Transverse colon (tissue), 4 donors: ENCODE measurements around the gene ZBTB45. TPM values are rescaled to one million over a fixed set of nuclear protein-coding genes. Genes with fewer than 3 reads are reported as not detected.

Experiments used
- DNase-seq: peaks from one replicate; pipeline ENCODE4 v3.0.0-alpha.2; 2019
- H3K27ac ChIP-seq, 4 donors: fragments of 200-600 bp; sonication (generic); 2 replicates each; pipeline ENCODE4 v1.5.1; 2016 to 2018; ENCODE audit warnings: inconsistent platforms in 4 of 4
- H3K27me3 ChIP-seq: fragments of 200-600 bp; sonication (generic); 2 replicates; pipeline ENCODE4 v1.5.1; 2017; ENCODE audit warnings: inconsistent platforms
- H3K36me3 ChIP-seq, 4 donors: fragments of 200-600 bp; sonication (generic); 2 replicates each; pipeline ENCODE4 v1.5.1; 2017 to 2019; ENCODE audit warnings: inconsistent platforms in 4 of 4
- H3K4me1 ChIP-seq, 4 donors: fragments of 200-600 bp; sonication (generic); 2 replicates each; pipeline ENCODE4 v1.5.1; 2017 to 2020; ENCODE audit warnings: inconsistent platforms in 4 of 4
- H3K4me3 ChIP-seq, 4 donors: fragments of 200-600 bp; sonication (generic); 1 replicate in 1 of 4; 2 replicates in 3 of 4; pipeline versions ENCODE4 v1.5.1 to v1.6.1; 2017 to 2019; ENCODE audit warnings: inconsistent platforms in 4 of 4
- H3K9me3 ChIP-seq, 2 donors: fragments of 200-600 bp; sonication (generic); 2 replicates each; pipeline ENCODE4 v1.5.1; 2017 to 2019; ENCODE audit warnings: inconsistent platforms in 2 of 2
- CTCF ChIP-seq, 5 experiments: fragments of 200-600 bp in 3 of 5; fragments of 450-650 bp in 2 of 5; sonication (generic) in 3 of 5; IDR thresholded peaks; 1 replicate in 2 of 5; 2 replicates in 3 of 5; pipeline ENCODE4 v1.5.1; 2016 to 2017; ENCODE audit warnings: antibody characterized with exemption in 5 of 5, inconsistent platforms in 3 of 5, mild to moderate bottlenecking in 2 of 5, moderate library complexity in 1 of 5
- EP300 ChIP-seq: sonication (generic); formaldehyde crosslinking; IDR thresholded peaks from one replicate; pipeline ENCODE4 v1.6.1; 2017; ENCODE audit warnings: antibody characterized with exemption, low read depth
- POLR2A ChIP-seq: fragments of 450-650 bp; IDR thresholded peaks from one replicate; pipeline ENCODE4 v1.6.1; 2016; ENCODE audit warnings: antibody characterized with exemption, mild to moderate bottlenecking, moderate library complexity
- POLR2AphosphoS5 ChIP-seq, 3 donors: sonication (generic); formaldehyde crosslinking; IDR thresholded peaks; one replicate each; pipeline ENCODE4 v1.6.1; 2016; ENCODE audit warnings: antibody characterized with exemption in 3 of 3
- whole genome bisulfite sequencing, 2 donors: methylation state at CpG; one replicate each; pipeline ENCODE4 v1.1.5; 2018; ENCODE audit warnings: low coverage in 1 of 2; 5-methylcytosine and 5-hydroxymethylcytosine counted together
- in situ Hi-C, 4 donors: fragments of 200-750 bp; cut with MboI; loops; one replicate each; pipeline versions ENCODE4 v1.15.0 to v1.15.1; 2017; ENCODE audit warnings: low sequenced_read_pairs in 3 of 4, low pct_ligation_motif_present in 1 of 4, low pct_unique_long_range_greater_than_20kb in 1 of 4
- intact Hi-C: fragments of 100-400 bp; cut with DNase I; formaldehyde crosslinking; loops from one replicate; pipeline ENCODE4 v1.15.1; 2023; ENCODE audit warnings: low total_unique reads
- total RNA-seq, 4 donors: library from RNA; depleted of rRNA; stranded (reverse); fragments of >200 nt; gene quantifications; one replicate each; pipeline ENCODE4 v1.1.0, GENCODE V29; 2016

Gene ZBTB45
- total RNA-seq, 4 donors from 2014 or later, result 12.8 to 24.7 (median 18.1) TPM

DNA sequence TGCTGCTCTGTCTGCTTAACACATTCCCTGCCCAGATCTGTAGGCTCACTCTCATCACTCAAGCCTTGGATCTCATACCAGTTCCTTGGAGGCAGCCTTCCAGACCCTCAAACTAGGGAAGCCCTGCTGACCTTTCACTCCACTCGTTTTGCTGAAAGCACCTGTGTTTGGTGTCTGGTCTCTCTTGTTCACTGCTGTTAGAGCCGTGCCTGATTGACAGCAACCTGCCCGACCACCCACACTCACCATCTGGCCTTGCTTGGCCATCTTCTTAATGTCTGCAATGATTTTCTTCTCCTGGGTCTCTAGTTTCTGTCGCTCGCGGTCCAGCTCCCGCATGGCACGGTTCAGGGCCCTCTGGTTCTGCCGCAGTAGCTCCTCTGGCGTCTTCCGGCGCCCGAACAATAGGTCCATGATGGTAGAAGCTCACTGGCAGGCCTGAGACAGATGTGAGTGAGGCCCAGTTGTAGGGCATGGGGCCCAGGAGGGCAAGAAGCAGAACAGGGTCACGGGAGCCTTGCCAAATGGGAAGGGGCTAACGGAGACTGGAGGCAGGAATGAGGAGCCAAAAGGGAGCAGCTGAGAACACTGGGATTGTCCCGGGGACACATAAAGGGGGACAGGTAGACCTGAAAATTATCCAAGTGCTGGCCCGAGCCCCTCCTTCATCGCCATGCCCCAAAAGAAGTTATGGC is 34.3 kb upstream of the ZBTB45 start:
- 0 to 49% methylated on average over 2 to 18 of the region's 18 CpGs for WGBS, 2 donors
- H3K4me1 ChIP-seq, result peaks cover 27 to 38% (median 32%) of the 10 kb centered on the region in 4 donors

GRCh38 chr19:58552655-58553054 is 33.0 kb upstream of the ZBTB45 start:
- in situ Hi-C loops, result no loop called here

More for the DNA sequence above, 34.3 kb upstream of the ZBTB45 start:
- in situ Hi-C loops (no loop called here), intact Hi-C loops (no loop called here)
- no peaks in the 10 kb centered on the region for H3K9me3 ChIP-seq
- no peak for TF ChIP-seq EP300
- TF ChIP-seq POLR2A, result no peak
- TF ChIP-seq POLR2AphosphoS5 (IDR thresholded peaks at IDR 0.05), result no peak
- TF ChIP-seq CTCF (IDR thresholded peaks at IDR 0.05), result no peak
- H3K27me3 ChIP-seq, result no peaks in the 10 kb centered on the region
- H3K36me3 ChIP-seq, result peaks cover 0 to 41% (median 14%) of the 10 kb centered on the region in 4 donors
- H3K4me3 ChIP-seq, result peak overlapping the region; percentile 53 to 87 (median 69)
- DNase-seq, result no peak
- H3K27ac ChIP-seq, result peak overlapping the region; percentile 95 to 100 (median 97)

DNA sequence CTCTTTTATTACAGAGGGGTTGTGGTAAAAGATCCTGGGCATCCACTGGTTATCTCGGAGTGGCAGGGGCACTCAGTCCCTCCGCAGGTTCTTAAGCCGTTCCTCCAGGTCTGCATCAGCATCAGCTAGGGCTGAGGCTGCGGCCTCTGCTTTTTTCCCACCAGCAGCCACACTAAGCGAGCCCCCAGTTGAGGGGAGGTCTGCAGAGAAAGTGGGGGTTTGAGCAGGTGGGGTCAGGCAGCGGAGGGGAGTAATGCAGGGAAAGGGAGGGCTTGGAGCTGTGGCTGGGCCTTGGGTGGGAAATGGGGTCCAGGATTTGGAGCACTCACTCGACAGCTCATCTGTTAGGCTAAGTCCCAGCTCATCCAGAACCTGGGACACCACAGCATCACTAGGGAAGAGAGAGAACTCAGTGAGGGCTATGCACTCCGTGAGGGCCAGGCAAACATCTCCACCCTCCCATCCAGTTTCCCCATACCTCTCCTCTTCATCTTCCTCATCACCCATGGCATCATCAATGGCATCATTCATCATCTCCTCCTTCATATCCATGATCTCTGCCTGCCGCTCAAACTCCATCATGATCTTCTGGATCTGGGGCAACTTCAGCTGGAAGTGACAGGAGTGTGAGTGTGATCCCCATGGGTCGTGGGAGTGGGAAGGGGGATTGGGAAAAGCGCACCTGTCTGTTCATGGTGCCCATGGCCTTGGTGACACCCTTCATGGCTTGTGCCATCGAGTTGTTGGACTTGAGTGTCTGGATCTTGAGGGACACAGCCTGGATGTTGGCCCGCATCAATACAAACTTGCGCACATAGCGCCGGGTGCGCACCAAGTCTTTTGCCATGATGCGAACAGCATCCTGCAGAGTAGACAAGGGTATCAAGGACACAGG is 32.2 kb upstream of the ZBTB45 start:
- in situ Hi-C loops, result no loop called here
- DNase-seq, result no peak
- H3K9me3 ChIP-seq, result no peaks in the 10 kb centered on the region
- WGBS, 2 donors, result 95 to 100% methylated on average over 1 to 18 of the region's 18 CpGs
- intact Hi-C loops, result no loop called here
- TF ChIP-seq POLR2A (no peak), CTCF (IDR thresholded peaks at IDR 0.05) (no peak), POLR2AphosphoS5 (IDR thresholded peaks at IDR 0.05) (peak in 1 of 3 donors; percentile 10)
- H3K4me3 ChIP-seq, result no peak overlapping the region
- peaks cover 22 to 36% (median 28%) of the 10 kb centered on the region in 4 donors for H3K4me1 ChIP-seq
- no peaks in the 10 kb centered on the region for H3K27me3 ChIP-seq
- H3K36me3 ChIP-seq, result peaks cover 0 to 57% (median 24%) of the 10 kb centered on the region in 4 donors
- H3K27ac ChIP-seq, result no peak overlapping the region

More at GRCh38 chr19:58552655-58553054, 33.0 kb upstream of the ZBTB45 start:
- Histone ChIP-seq H3K9me3 (no peaks in the 10 kb centered on the region), H3K27me3 (no peaks in the 10 kb centered on the region), H3K4me1 (peaks cover 27 to 37% (median 31%) of the 10 kb centered on the region in 4 donors), H3K4me3 (no peak overlapping the region), H3K36me3 (peaks cover 0 to 54% (median 23%) of the 10 kb centered on the region in 4 donors), H3K27ac (no peak overlapping the region)
- TF ChIP-seq POLR2A, result no peak
- no peak for TF ChIP-seq EP300
- no peak for TF ChIP-seq POLR2AphosphoS5 (IDR thresholded peaks at IDR 0.05)
- TF ChIP-seq CTCF (IDR thresholded peaks at IDR 0.05), result no peak
- intact Hi-C loops, result no loop called here
- no peak for DNase-seq
- 85 to 94% methylated on average over 2 of the region's 2 CpGs for WGBS, 2 donors

DNA sequence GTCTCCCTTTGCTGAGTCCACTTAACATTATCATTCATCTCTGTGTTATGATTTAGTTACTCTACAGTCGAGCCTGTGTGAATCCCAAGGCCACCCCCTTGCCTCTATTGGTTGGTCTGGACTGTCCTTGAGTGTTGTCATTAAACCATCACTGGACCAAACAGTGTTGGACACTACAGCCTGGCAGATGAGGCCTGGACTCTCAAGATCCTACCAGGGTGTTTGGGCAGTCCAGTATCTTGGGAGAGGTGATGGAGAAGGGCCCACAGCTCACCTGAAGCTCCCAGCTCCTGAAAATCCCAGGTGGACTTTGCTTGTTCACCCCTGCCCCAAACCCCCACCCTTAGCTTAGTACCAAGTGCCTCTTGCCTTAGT is 31.5 kb upstream of the ZBTB45 start:
- in situ Hi-C loops (no loop called here), intact Hi-C loops (no loop called here)
- WGBS, 2 donors, result 47 to 63% methylated on average over 1 of the region's 1 CpG
- Histone ChIP-seq H3K4me1 (peaks cover 27 to 36% (median 28%) of the 10 kb centered on the region in 4 donors), H3K27me3 (no peaks in the 10 kb centered on the region), H3K36me3 (peaks cover 0 to 51% (median 22%) of the 10 kb centered on the region in 4 donors), H3K4me3 (no peak overlapping the region), H3K9me3 (no peaks in the 10 kb centered on the region), H3K27ac (no peak overlapping the region)
- DNase-seq, result no peak
- TF ChIP-seq EP300 (no peak), POLR2A (no peak), CTCF (IDR thresholded peaks at IDR 0.05) (no peak), POLR2AphosphoS5 (IDR thresholded peaks at IDR 0.05) (no peak)
